Fibroblast of skin of scalp (primary cell): ENCODE data around the gene MRPL24.

Source experiments
- DNase-seq: peaks from one replicate; pipeline ENCODE4 v3.0.0-alpha.2; 2013

MRPL24 gene

GRCh38 chr1:156709757-156710489 is 31.0 kb downstream of the MRPL24 start:
- peak; percentile 77 for DNase-seq

GRCh38 chr1:156709031-156709430 is 31.9 kb downstream of the MRPL24 start:
- DNase-seq, result no peak

GRCh38 chr1:156708218-156708661 is 32.6 kb downstream of the MRPL24 start:
- peak; percentile 50 for DNase-seq

- DNase-seq, result peak; percentile 81
These were observed 33.3 kb downstream of the MRPL24 start for GRCh38 chr1:156707417-156708217.

GRCh38 chr1:156706657-156707416 is 34.1 kb downstream of the MRPL24 start:
- peak; percentile 81 for DNase-seq

GRCh38 chr1:156705918-156706656 is 34.8 kb downstream of the MRPL24 start:
- peak; percentile 72 for DNase-seq

GRCh38 chr1:156705321-156705917 is 35.5 kb downstream of the MRPL24 start, which contains the start of gene CRABP2:
CRABP2 (minus strand) TSS chr1:156705583; CDS start chr1:156705446, 137 bp downstream.
- DNase-seq, result peak; percentile 44

- peak; percentile 68 for DNase-seq
These were observed 36.0 kb downstream of the MRPL24 start for GRCh38 chr1:156704930-156705320.

GRCh38 chr1:156704166-156704711 is 36.6 kb downstream of the MRPL24 start:
- DNase-seq, result no peak

- peak; percentile 78 for DNase-seq
These were observed 37.1 kb downstream of the MRPL24 start for GRCh38 chr1:156703741-156704140.

- DNase-seq, result no peak
These were observed 37.6 kb downstream of the MRPL24 start for GRCh38 chr1:156703336-156703735.

GRCh38 chr1:156700736-156701531 is 40.0 kb downstream of the MRPL24 start:
- DNase-seq, result no peak

GRCh38 chr1:156698995-156699394 is 41.9 kb downstream of the MRPL24 start:
- no peak for DNase-seq

- no peak for DNase-seq
These were observed 43.4 kb downstream of the MRPL24 start for GRCh38 chr1:156697481-156697880.

GRCh38 chr1:156696755-156697154 is 44.1 kb downstream of the MRPL24 start:
- no peak for DNase-seq

- no peak for DNase-seq
These were observed 46.3 kb downstream of the MRPL24 start for GRCh38 chr1:156694690-156694962.

GRCh38 chr1:156693848-156694689 is 46.8 kb downstream of the MRPL24 start:
- no peak for DNase-seq

- peak; percentile 46 for DNase-seq
These were observed 47.7 kb downstream of the MRPL24 start for GRCh38 chr1:156692925-156693847.

GRCh38 chr1:156692441-156692924 is 48.4 kb downstream of the MRPL24 start:
- no peak for DNase-seq
